ENCODE data around the gene TUBB3.
A peak's percentile ranks its signal among the peaks of the same experiment; 100 is the strongest.
"Not testable (repeated sequence)": the region's sequence is repeated elsewhere in the genome, so short reads cannot be mapped to it uniquely, and the experiment has no call there.

Gene TUBB3

GRCh38 chr16:89965447-89966225 is 42.5 kb downstream of the TUBB3 start:
- no peak for DNase-seq (ENCODE audit: low spot score)

GRCh38 chr16:89966756-89967155 is 43.6 kb downstream of the TUBB3 start:
- no peak for DNase-seq (ENCODE audit: low spot score)

- DNase-seq (ENCODE audit: low spot score), result not testable (repeated sequence)
Measured at GRCh38 chr16:89967436-89967835, 44.3 kb downstream of the TUBB3 start.

- not testable (repeated sequence) for DNase-seq (ENCODE audit: low spot score)
Measured at GRCh38 chr16:89968074-89968473, 44.9 kb downstream of the TUBB3 start.

GRCh38 chr16:89969741-89970410 is 46.7 kb downstream of the TUBB3 start:
- DNase-seq (ENCODE audit: low spot score), result no peak

GRCh38 chr16:89971495-89972243 is 48.5 kb downstream of the TUBB3 start:
- DNase-seq (ENCODE audit: low spot score), result no peak

GRCh38 chr16:89972244-89973234 is 49.4 kb downstream of the TUBB3 start:
- DNase-seq (ENCODE audit: low spot score), result peak; percentile 100

GRCh38 chr16:89973235-89973634 is 50.1 kb downstream of the TUBB3 start:
- DNase-seq (ENCODE audit: low spot score), result no peak

- no peak for DNase-seq (ENCODE audit: low spot score)
Measured at GRCh38 chr16:89973654-89974335, 50.7 kb downstream of the TUBB3 start.

- no peak for DNase-seq (ENCODE audit: low spot score)
Measured at GRCh38 chr16:89974870-89975269, 51.7 kb downstream of the TUBB3 start.

GRCh38 chr16:89981414-89981813 is 58.3 kb downstream of the TUBB3 start:
- no peak for DNase-seq (ENCODE audit: low spot score)

GRCh38 chr16:89982318-89982717 is 59.2 kb downstream of the TUBB3 start:
- DNase-seq (ENCODE audit: low spot score), result no peak

- DNase-seq (ENCODE audit: low spot score), result no peak
Measured at GRCh38 chr16:89983536-89983935, 60.4 kb downstream of the TUBB3 start.

- no peak for DNase-seq (ENCODE audit: low spot score)
Measured at GRCh38 chr16:89984216-89984615, 61.1 kb downstream of the TUBB3 start.

- no peak for DNase-seq (ENCODE audit: low spot score)
Measured at GRCh38 chr16:89985219-89985618, 62.1 kb downstream of the TUBB3 start.

All from D341Med (cell line).